GM12878 (cell line): Measurements from ENCODE around the gene RSRC1. TPM values are rescaled to one million over a fixed set of nuclear protein-coding genes. Genes with fewer than 3 reads are reported as not detected.

ENCODE experiments used
- ATAC-seq: fragments of 200-7000 bp; cut with Tn5 transposase; 3 replicates; pipeline ENCODE4 v1.9.1; 2020; ENCODE audit warnings: mild to moderate bottlenecking, moderate library complexity
- BruUV-seq: library from RNA; stranded (reverse); fragments of 400-500 nt; replicated peaks from 2 replicates; lab custom pipeline; 2021; lab: Mats Ljungman, UMichigan
- CTCF ChIA-PET: fragments of 300-600 bp; sonication (Branson Sonifier 250); formaldehyde crosslinking; extraction: SDS; loops from one replicate; lab custom pipeline; 2021; ENCODE audit warnings: inconsistent platforms; lab: Yijun Ruan, JAX
- POLR2A ChIA-PET: fragments of 350-600 bp; formaldehyde crosslinking; extraction: SDS; loops from one replicate; lab custom pipeline; 2021; ENCODE audit warnings: inconsistent platforms; lab: Charles Lee
- RAD21 ChIA-PET: fragments of 300-600 bp; sonication (Branson Sonifier 250); formaldehyde crosslinking; loops from one replicate; lab custom pipeline; 2023; ENCODE audit warnings: antibody characterized with exemption; ENCODE audit not compliant: unreplicated experiment; lab: Charles Lee
- SMC1A ChIA-PET: fragments of 300-600 bp; sonication (Branson Sonifier 250); formaldehyde crosslinking; loops from one replicate; lab custom pipeline; 2023; ENCODE audit not compliant: unreplicated experiment, uncharacterized antibody; lab: Charles Lee
- DNase-seq: peaks from one replicate; pipeline ENCODE4 v3.0.0-alpha.2; 2011; ENCODE audit warnings: low read depth, low spot score
- FAIRE-seq: peaks from 3 replicates; lab custom pipeline; 2011; peaks lifted over from hg19 to GRCh38; lab: Jason Lieb, UNC
- H2AFZ ChIP-seq: 2 replicates; pipeline ENCODE4 v1.6.0; 2011; ENCODE audit warnings: low read depth, low read length, control low read depth; ENCODE audit not compliant: control insufficient read depth
- H3K27ac ChIP-seq: 2 replicates; pipeline ENCODE4 v1.5.1; 2011; ENCODE audit warnings: control low read depth; ENCODE audit not compliant: control insufficient read depth, insufficient read depth
- H3K27me3 ChIP-seq, 2 experiments: replicated peaks in 1 of 2; 2 replicates each; pipeline versions ENCODE4 v1.6.0 to v1.6.1; 2011; ENCODE audit warnings: low read length in 1 of 2; ENCODE audit not compliant: control insufficient read depth in 2 of 2, insufficient read depth in 2 of 2
- H3K36me3 ChIP-seq, 2 experiments: 2 replicates each; pipeline ENCODE4 v1.5.1; 2011; ENCODE audit warnings: low read length in 1 of 2; ENCODE audit not compliant: control insufficient read depth in 2 of 2, insufficient read depth in 2 of 2
- H3K4me1 ChIP-seq: 2 replicates; pipeline ENCODE4 v1.6.1; 2011; ENCODE audit warnings: mild to moderate bottlenecking, low read length, moderate library complexity, mixed read lengths; ENCODE audit not compliant: control insufficient read depth, insufficient read depth
- H3K4me2 ChIP-seq: 2 replicates; pipeline ENCODE4 v1.6.0; 2011; ENCODE audit warnings: control low read depth; ENCODE audit not compliant: control insufficient read depth, insufficient read depth
- H3K4me3 ChIP-seq: fragments of 200-600 bp; sonication (generic); 2 replicates; pipeline ENCODE4 v1.5.1; 2016
- H3K79me2 ChIP-seq: 2 replicates; pipeline ENCODE4 v1.6.0; 2011; ENCODE audit warnings: low read length; ENCODE audit not compliant: control insufficient read depth, insufficient read depth
- H3K9ac ChIP-seq: 2 replicates; pipeline ENCODE4 v1.8.0; 2011; ENCODE audit warnings: low read length, control low read depth, mixed read lengths; ENCODE audit not compliant: control insufficient read depth, insufficient read depth
- H3K9me3 ChIP-seq: replicated peaks from 3 replicates; pipeline ENCODE4 v1.5.1; 2011; ENCODE audit warnings: mild to moderate bottlenecking, low read length; ENCODE audit not compliant: control insufficient read depth, insufficient read depth
- H4K20me1 ChIP-seq: 2 replicates; pipeline ENCODE4 v1.6.0; 2011; ENCODE audit not compliant: control insufficient read depth, insufficient read depth
- CREB1 ChIP-seq: IDR thresholded peaks from 2 replicates; pipeline ENCODE4 v1.6.1; 2012; ENCODE audit warnings: low read depth, mild to moderate bottlenecking, inconsistent platforms
- KAT2A ChIP-seq: conservative IDR thresholded peaks from 2 replicates; pipeline ENCODE4 v1.6.1; 2011; ENCODE audit warnings: low read depth, low read length; ENCODE audit not compliant: control insufficient read depth
- SIN3A ChIP-seq: IDR thresholded peaks from 2 replicates; pipeline ENCODE4 v1.6.1; 2012; ENCODE audit warnings: low read depth, low read length, improper control_type of control experiment
- TARDBP ChIP-seq: IDR thresholded peaks from 2 replicates; pipeline ENCODE4 v1.6.1; 2016; ENCODE audit warnings: borderline replicate concordance
- YY1 ChIP-seq: IDR thresholded peaks from 2 replicates; pipeline ENCODE4 v1.6.1; 2011; ENCODE audit warnings: low read depth, mild to moderate bottlenecking, low read length
- WGBS: methylation state at CpG from one replicate; pipeline ENCODE4 v1.1.6; 2016; ENCODE audit warnings: low lambda C conversion rate; ENCODE audit not compliant: insufficient replicate concordance, insufficient coverage; ENCODE audit errors: missing lambda C conversion rate; 5-methylcytosine and 5-hydroxymethylcytosine counted together
- in situ Hi-C: fragments of 300-500 bp; cut with MboI; formaldehyde crosslinking; loops from 9 replicates; pipeline ENCODE4 v1.14.3; 2018; ENCODE audit warnings: mixed read lengths
- intact Hi-C: fragments of 100-400 bp; cut with micrococcal nuclease; formaldehyde crosslinking; loops from one replicate; pipeline ENCODE4 v1.14.2; 2022; ENCODE audit not compliant: unreplicated experiment
- polyA plus RNA-seq, 11 experiments: library from polyadenylated mRNA; depleted of rRNA in 4 of 11; unstranded in 6 of 11; stranded (reverse) in 5 of 11; fragments of >200 nt; fragmentation: Nextera tagmentation in 4 of 11; fragmentation: Illumina TruSeq in 1 of 11; extraction: Ambion mirVana in 4 of 11; extraction: Trizol in 1 of 11; gene quantifications; 1 replicate in 1 of 11; 2 replicates in 10 of 11; pipeline versions ENCODE4 v1.2.1 to v1.2.3, GENCODE V29; 2011 to 2016; ENCODE audit warnings: inconsistent platforms in 2 of 11, missing spikeins in 2 of 11, low read depth in 1 of 11
- total RNA-seq, 4 experiments: library from RNA; depleted of rRNA in 3 of 4; stranded (reverse); fragments of >200 nt in 3 of 4; fragmentation: Illumina TruSeq in 1 of 4; extraction: Trizol in 1 of 4; gene quantifications; 2 replicates each; pipeline versions ENCODE4 v1.2.1 to v1.2.3, GENCODE V29; 2013 to 2021
- TF ChIP-seq, protein P1 (sequence below): fragments of 450-650 bp; IDR thresholded peaks from 2 replicates; pipeline ENCODE4 v1.6.1; 2017; ENCODE audit warnings: antibody characterized with exemption, mild to moderate bottlenecking, moderate library complexity

Gene RSRC1
- total and polyA plus RNA-seq, 10 of the 15 experiments (the other 5 are each of a cell fraction or from before 2014, with no cell fraction given): 16.4 to 85.9 (median 42.0) TPM

DNA sequence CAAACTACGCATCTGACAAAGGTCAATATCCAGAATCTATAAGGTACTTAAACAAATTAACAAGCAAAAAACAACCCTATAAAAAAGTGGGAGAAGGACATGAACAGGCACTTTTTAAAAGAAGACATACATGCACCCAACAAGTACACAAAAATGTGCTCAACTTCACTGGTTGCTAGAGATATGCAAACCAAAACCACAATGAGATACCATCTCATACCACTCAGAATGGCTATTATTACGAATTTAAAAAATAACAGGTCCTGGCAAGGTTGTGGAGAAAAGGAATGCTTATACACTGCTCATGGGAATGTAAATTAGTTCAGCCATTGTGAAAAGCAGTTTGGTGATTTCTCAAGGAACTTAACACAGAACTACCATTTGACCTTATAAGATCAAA is 285.5 kb downstream of the RSRC1 start:
- Histone ChIP-seq H4K20me1 (no peaks in the 10 kb centered on the region), H3K4me2 (no peak overlapping the region)
- DNase-seq: no peak
- no peak for TF ChIP-seq CREB1
- no peak for TF ChIP-seq TARDBP
- TF ChIP-seq, protein P1, sequence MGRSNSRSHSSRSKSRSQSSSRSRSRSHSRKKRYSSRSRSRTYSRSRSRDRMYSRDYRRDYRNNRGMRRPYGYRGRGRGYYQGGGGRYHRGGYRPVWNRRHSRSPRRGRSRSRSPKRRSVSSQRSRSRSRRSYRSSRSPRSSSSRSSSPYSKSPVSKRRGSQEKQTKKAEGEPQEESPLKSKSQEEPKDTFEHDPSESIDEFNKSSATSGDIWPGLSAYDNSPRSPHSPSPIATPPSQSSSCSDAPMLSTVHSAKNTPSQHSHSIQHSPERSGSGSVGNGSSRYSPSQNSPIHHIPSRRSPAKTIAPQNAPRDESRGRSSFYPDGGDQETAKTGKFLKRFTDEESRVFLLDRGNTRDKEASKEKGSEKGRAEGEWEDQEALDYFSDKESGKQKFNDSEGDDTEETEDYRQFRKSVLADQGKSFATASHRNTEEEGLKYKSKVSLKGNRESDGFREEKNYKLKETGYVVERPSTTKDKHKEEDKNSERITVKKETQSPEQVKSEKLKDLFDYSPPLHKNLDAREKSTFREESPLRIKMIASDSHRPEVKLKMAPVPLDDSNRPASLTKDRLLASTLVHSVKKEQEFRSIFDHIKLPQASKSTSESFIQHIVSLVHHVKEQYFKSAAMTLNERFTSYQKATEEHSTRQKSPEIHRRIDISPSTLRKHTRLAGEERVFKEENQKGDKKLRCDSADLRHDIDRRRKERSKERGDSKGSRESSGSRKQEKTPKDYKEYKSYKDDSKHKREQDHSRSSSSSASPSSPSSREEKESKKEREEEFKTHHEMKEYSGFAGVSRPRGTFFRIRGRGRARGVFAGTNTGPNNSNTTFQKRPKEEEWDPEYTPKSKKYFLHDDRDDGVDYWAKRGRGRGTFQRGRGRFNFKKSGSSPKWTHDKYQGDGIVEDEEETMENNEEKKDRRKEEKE: no peak
- no peak for TF ChIP-seq KAT2A
- TF ChIP-seq SIN3A: no peak
- TF ChIP-seq YY1: no peak
- TF ChIP-seq, all 136 proteins: peak for 0
- no peaks in the 10 kb centered on the region for H3K4me1 ChIP-seq
- no peaks in the 10 kb centered on the region; the same call in 2 of the 3 replicates for H3K9me3 ChIP-seq
- in situ Hi-C loops: no loop called here
- no peaks in the 10 kb centered on the region for H3K79me2 ChIP-seq
- H3K27me3 ChIP-seq: no peaks in the 10 kb centered on the region
- no peak overlapping the region for H3K4me3 ChIP-seq
- RAD21 ChIA-PET: no interaction called here
- BruUV-seq: no TSS peak
- no peak overlapping the region for H3K9ac ChIP-seq
- 100% methylated on average over 2 of the region's 2 CpGs for WGBS
- no peak overlapping the region for H3K27ac ChIP-seq
- POLR2A ChIA-PET: no interaction called here
- intact Hi-C loops: no loop called here
- SMC1A ChIA-PET: interaction anchor here (1.5 kb wide), 1 partner anchor 10 kb away, joined by 4 read pairs; no protein-coding TSS in a partner anchor
- H2AFZ ChIP-seq: no peak overlapping the region
- H3K36me3 ChIP-seq: no peaks in the 10 kb centered on the region
- CTCF ChIA-PET: no interaction called here
- ATAC-seq (no peak), FAIRE-seq (no peak)
